Upper lobe of right lung (tissue), 1 donor: ENCODE results near the gene GALNT18. TPM values are rescaled to one million over a fixed set of nuclear protein-coding genes. Genes with fewer than 3 reads are reported as not detected.

Experiments used
- ATAC-seq: fragments of 200-7000 bp; cut with Tn5 transposase; one replicate; pipeline ENCODE4 v1.9.1; 2020; ENCODE audit warnings: mild to moderate bottlenecking, moderate library complexity
- DNase-seq: peaks from one replicate; pipeline ENCODE4 v3.0.0-alpha.2; 2020
- H3K27ac ChIP-seq: fragments of 200-600 bp; one replicate; pipeline ENCODE4 v1.8.0; 2022
- H3K27me3 ChIP-seq: fragments of 200-600 bp; one replicate; pipeline ENCODE4 v1.8.0; 2022; ENCODE audit warnings: mild to moderate bottlenecking
- H3K36me3 ChIP-seq: fragments of 200-600 bp; one replicate; pipeline ENCODE4 v1.8.0; 2022
- H3K4me1 ChIP-seq: fragments of 200-600 bp; one replicate; pipeline ENCODE4 v1.8.0; 2022
- H3K4me3 ChIP-seq: fragments of 200-600 bp; one replicate; pipeline ENCODE4 v1.8.0; 2022; ENCODE audit warnings: mild to moderate bottlenecking
- H3K9me3 ChIP-seq: fragments of 200-600 bp; one replicate; pipeline ENCODE4 v1.8.0; 2022
- CTCF ChIP-seq: fragments of 200-600 bp; IDR thresholded peaks from one replicate; pipeline ENCODE4 v1.8.0; 2022; ENCODE audit warnings: antibody characterized with exemption
- intact Hi-C: fragments of 100-400 bp; cut with DNase I; formaldehyde crosslinking; loops from one replicate; pipeline ENCODE4 v1.11.0; 2022
- total RNA-seq: library from RNA; stranded (reverse); fragmentation: NEBNext Ultra II Directional; extraction: Animal tissue kit (Norgen Biotek cat#: 25700); gene quantifications from one replicate; pipeline ENCODE4 v1.2.1, GENCODE V29; 2021
- donor health status: DM: no; HTN: yes; CAD: no; lungs with severe emphysema.

GALNT18 gene
- total RNA-seq, 1 donor from 2014 or later = 55.5 TPM

DNA sequence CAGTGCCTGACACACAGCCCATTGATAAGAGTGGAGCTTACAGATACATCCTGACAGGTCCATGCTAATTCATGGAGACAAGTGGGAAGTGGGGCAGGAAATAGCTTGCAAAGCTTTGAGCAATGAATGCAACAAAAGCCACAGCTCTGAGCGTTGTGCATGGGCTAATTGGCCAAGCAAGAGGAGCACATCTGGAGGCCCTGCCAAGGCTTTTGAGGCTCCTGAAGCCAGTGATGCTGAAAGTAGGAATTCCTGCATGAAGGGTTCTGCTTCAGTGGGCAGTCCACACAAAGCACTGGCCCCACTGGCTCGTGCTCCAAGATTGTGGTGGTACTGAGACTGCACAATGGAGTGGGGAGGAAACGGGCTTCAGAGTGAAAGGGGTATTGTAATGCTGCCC, 164.9 kb downstream of the GALNT18 start:
- no peaks in the 10 kb centered on the region for H3K27me3 ChIP-seq
- H3K27ac ChIP-seq = no peak overlapping the region
- no peaks in the 10 kb centered on the region for H3K36me3 ChIP-seq
- no peak for TF ChIP-seq CTCF
- DNase-seq = no peak
- peaks cover 2% of the 10 kb centered on the region for H3K4me1 ChIP-seq
- no peak for ATAC-seq
- H3K4me3 ChIP-seq = no peak overlapping the region
- no peaks in the 10 kb centered on the region for H3K9me3 ChIP-seq
- intact Hi-C loops = no loop called here

GRCh38 chr11:11454671-11455223, 167.1 kb downstream of the GALNT18 start:
- no peaks in the 10 kb centered on the region for H3K9me3 ChIP-seq
- no peak for TF ChIP-seq CTCF
- no peak overlapping the region for H3K27ac ChIP-seq
- H3K4me3 ChIP-seq = no peak overlapping the region
- peaks cover 11% of the 10 kb centered on the region for H3K4me1 ChIP-seq
- no peaks in the 10 kb centered on the region for H3K36me3 ChIP-seq
- no peaks in the 10 kb centered on the region for H3K27me3 ChIP-seq
- ATAC-seq (no peak), DNase-seq (no peak)
- intact Hi-C loops = no loop called here

GRCh38 chr11:11451501-11452005, 170.3 kb downstream of the GALNT18 start:
- H3K36me3 ChIP-seq = no peaks in the 10 kb centered on the region
- ATAC-seq (no peak), DNase-seq (no peak)
- H3K27me3 ChIP-seq = no peaks in the 10 kb centered on the region
- no peak for TF ChIP-seq CTCF
- H3K4me3 ChIP-seq = no peak overlapping the region
- intact Hi-C loops = no loop called here
- peaks cover 11% of the 10 kb centered on the region for H3K4me1 ChIP-seq
- no peak overlapping the region for H3K27ac ChIP-seq
- no peaks in the 10 kb centered on the region for H3K9me3 ChIP-seq

DNA sequence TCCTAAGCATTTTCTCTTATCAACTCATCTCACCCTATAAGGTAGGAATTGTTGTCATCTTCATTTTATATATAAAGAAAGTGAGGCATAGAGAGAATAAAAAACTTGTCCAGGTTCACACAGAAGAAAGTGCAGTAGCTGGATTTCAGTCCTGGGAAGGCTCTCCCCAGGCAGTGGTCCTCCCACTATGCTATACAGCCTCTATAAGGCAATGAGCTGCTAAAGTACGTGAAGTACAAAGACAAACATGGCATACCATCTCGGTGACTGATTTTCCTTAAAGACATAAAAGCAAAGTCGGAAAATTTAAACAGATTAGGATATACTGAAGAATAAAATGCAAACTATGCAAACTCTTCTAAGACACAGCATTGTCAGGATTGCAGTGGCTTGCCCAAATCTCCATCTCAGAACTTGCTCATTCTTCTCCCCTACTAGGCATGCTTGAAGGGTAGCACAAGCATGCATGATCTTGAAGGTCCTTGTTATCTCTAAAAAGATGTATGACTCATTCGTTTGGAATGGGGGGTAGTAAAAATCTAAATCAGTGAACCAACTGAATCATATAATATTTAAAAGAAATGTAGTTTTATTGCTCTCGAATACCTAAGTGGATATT, 171.0 kb downstream of the GALNT18 start:
- Histone ChIP-seq H3K27me3 (no peaks in the 10 kb centered on the region), H3K4me1 (peaks cover 11% of the 10 kb centered on the region), H3K27ac (no peak overlapping the region), H3K36me3 (no peaks in the 10 kb centered on the region), H3K9me3 (no peaks in the 10 kb centered on the region), H3K4me3 (no peak overlapping the region)
- no peak for DNase-seq
- no peak for ATAC-seq
- TF ChIP-seq CTCF = no peak
- intact Hi-C loops = no loop called here

- Histone ChIP-seq H3K4me3 (no peak overlapping the region), H3K9me3 (no peaks in the 10 kb centered on the region), H3K36me3 (no peaks in the 10 kb centered on the region), H3K4me1 (peaks cover 18% of the 10 kb centered on the region), H3K27me3 (no peaks in the 10 kb centered on the region), H3K27ac (no peak overlapping the region)
- TF ChIP-seq CTCF = no peak
- no peak for DNase-seq
- intact Hi-C loops = no loop called here
- ATAC-seq = no peak
These were observed 172.5 kb downstream of the GALNT18 start for GRCh38 chr11:11449327-11449726.
